Measurements from ENCODE around the gene RPS6KL1. TPM values are rescaled to one million over a fixed set of nuclear protein-coding genes. Genes with fewer than 3 reads are reported as not detected.

The RPS6KL1 gene
- 6.4 and 15.1 TPM in 2 replicates for total RNA-seq (ENCODE audit: low replicate concordance)

- peak within 1 kb of the TSS; percentile 86 for H3K4me3 Mint-ChIP-seq
- no peaks in the 10 kb centered on the region for H3K36me3 Mint-ChIP-seq
- Histone ChIP-seq H3K4me1 (no peaks in the 10 kb centered on the region), H3K9ac (peak within 1 kb of the TSS; percentile 76), H2AFZ (replicated peaks) (peak within 1 kb of the TSS; percentile 99), H3K27ac (no peak within 1 kb of the TSS), H3F3A (ENCODE audit: low read depth) (no peaks in the 10 kb centered on the region), H3K36me3 (no peaks in the 10 kb centered on the region), H3K27me3 (peaks cover 26% of the 10 kb centered on the region), H3K4me3 (peak within 1 kb of the TSS; percentile 71), H3K79me2 (ENCODE audit: low read depth) (no peaks in the 10 kb centered on the region), H4K20me1 (ENCODE audit: low read depth) (no peaks in the 10 kb centered on the region), H3K4me2 (peak within 1 kb of the TSS; percentile 76), H3K9me3 (ENCODE audit: low read depth) (no peaks in the 10 kb centered on the region)
- TF ChIP-seq EZH2phosphoT487 (IDR thresholded peaks at IDR 0.05) (no peak), CTCF (IDR thresholded peaks at IDR 0.05) (no peak), EZH2 (IDR thresholded peaks at IDR 0.05) (no peak)
- DNase-seq (ENCODE audit: low spot score): peak; percentile 97
- H3K27ac Mint-ChIP-seq: no peak within 1 kb of the TSS
- no peaks in the 10 kb centered on the region for H3K9me3 Mint-ChIP-seq
- peaks cover 13% of the 10 kb centered on the region for H3K27me3 Mint-ChIP-seq (ENCODE audit: insufficient read depth, low read depth)
- peaks cover 6% of the 10 kb centered on the region for H3K4me1 Mint-ChIP-seq
These were observed at the start of gene RPS6KL1 for GRCh38 chr14:74922752-74923401. Gene RPS6KL1, minus strand, starts transcription at chr14:74923260. Its CDS starts 1,719 bp downstream, at chr14:74921541.

GRCh38 chr14:74968811-74969210 lies 45.8 kb upstream of the RPS6KL1 start:
- Histone ChIP-seq H3K4me3 (no peak overlapping the region), H3K27me3 (no peaks in the 10 kb centered on the region), H3K9ac (no peak overlapping the region), H3K27ac (no peak overlapping the region), H3K4me1 (peaks cover 2% of the 10 kb centered on the region), H3K4me2 (no peak overlapping the region), H4K20me1 (ENCODE audit: low read depth) (no peaks in the 10 kb centered on the region), H3K9me3 (ENCODE audit: low read depth) (no peaks in the 10 kb centered on the region), H2AFZ (replicated peaks) (no peak overlapping the region), H3K79me2 (ENCODE audit: low read depth) (no peaks in the 10 kb centered on the region), H3K36me3 (no peaks in the 10 kb centered on the region), H3F3A (ENCODE audit: low read depth) (no peaks in the 10 kb centered on the region)
- Mint-ChIP-seq H3K27ac (no peak overlapping the region), H3K9me3 (no peaks in the 10 kb centered on the region), H3K27me3 (ENCODE audit: insufficient read depth, low read depth) (no peaks in the 10 kb centered on the region), H3K4me3 (no peak overlapping the region), H3K36me3 (no peaks in the 10 kb centered on the region), H3K4me1 (peaks cover 19% of the 10 kb centered on the region)
- DNase-seq (ENCODE audit: low spot score): no peak
- TF ChIP-seq CTCF (IDR thresholded peaks at IDR 0.05): no peak
- TF ChIP-seq EZH2 (IDR thresholded peaks at IDR 0.05): no peak
- no peak for TF ChIP-seq EZH2phosphoT487 (IDR thresholded peaks at IDR 0.05)

GRCh38 chr14:74965486-74966153 lies 42.6 kb upstream of the RPS6KL1 start:
- Histone ChIP-seq H3K9me3 (ENCODE audit: low read depth) (no peaks in the 10 kb centered on the region), H3K9ac (no peak overlapping the region), H4K20me1 (ENCODE audit: low read depth) (no peaks in the 10 kb centered on the region), H3F3A (ENCODE audit: low read depth) (no peaks in the 10 kb centered on the region), H3K4me2 (no peak overlapping the region), H3K27me3 (no peaks in the 10 kb centered on the region), H3K36me3 (no peaks in the 10 kb centered on the region), H3K4me3 (no peak overlapping the region), H3K27ac (no peak overlapping the region), H3K4me1 (peaks cover 15% of the 10 kb centered on the region), H2AFZ (replicated peaks) (no peak overlapping the region), H3K79me2 (ENCODE audit: low read depth) (no peaks in the 10 kb centered on the region)
- TF ChIP-seq EZH2phosphoT487 (IDR thresholded peaks at IDR 0.05) (no peak), CTCF (IDR thresholded peaks at IDR 0.05) (no peak), EZH2 (IDR thresholded peaks at IDR 0.05) (no peak)
- Mint-ChIP-seq H3K27ac (no peak overlapping the region), H3K4me3 (no peak overlapping the region), H3K36me3 (no peaks in the 10 kb centered on the region), H3K4me1 (peaks cover 21% of the 10 kb centered on the region), H3K9me3 (no peaks in the 10 kb centered on the region), H3K27me3 (ENCODE audit: insufficient read depth, low read depth) (peaks cover 3% of the 10 kb centered on the region)
- DNase-seq (ENCODE audit: low spot score): no peak

Data from neural progenitor cell (in vitro differentiated cells).